22Rv1 (cell line): ENCODE measurements around the gene XRCC4.
"Not testable (repeated sequence)": the region's sequence is repeated elsewhere in the genome, so short reads cannot be mapped to it uniquely, and the experiment has no call there.

ENCODE experiments used
- H3K27ac ChIP-seq: fragments of 450-650 bp; 2 replicates; pipeline ENCODE4 v1.5.1; 2017
- CTCF ChIP-seq: fragments of 450-650 bp; IDR thresholded peaks from 2 replicates; pipeline ENCODE4 v1.5.1; 2017; ENCODE audit warnings: mild to moderate bottlenecking
- ZFX ChIP-seq: fragments of 450-650 bp; IDR thresholded peaks from 2 replicates; pipeline ENCODE4 v1.6.1; 2017; ENCODE audit warnings: antibody characterized with exemption, borderline replicate concordance

Gene XRCC4

GRCh38 chr5:83151821-83152220 lies 74.5 kb downstream of the XRCC4 start:
- TF ChIP-seq CTCF (no peak), ZFX (no peak)

GRCh38 chr5:83152996-83153395 lies 75.6 kb downstream of the XRCC4 start:
- H3K27ac ChIP-seq, result not testable (repeated sequence)

More at GRCh38 chr5:83151821-83152220, 74.5 kb downstream of the XRCC4 start:
- no peak overlapping the region for H3K27ac ChIP-seq

- no peak overlapping the region for H3K27ac ChIP-seq
- TF ChIP-seq ZFX (no peak), CTCF (no peak)
These were observed 78.7 kb downstream of the XRCC4 start for GRCh38 chr5:83156001-83156400.

GRCh38 chr5:83157163-83157562 lies 79.8 kb downstream of the XRCC4 start:
- TF ChIP-seq ZFX (no peak), CTCF (no peak)
- H3K27ac ChIP-seq, result no peak overlapping the region

GRCh38 chr5:83162601-83163000 lies 85.3 kb downstream of the XRCC4 start:
- TF ChIP-seq CTCF (no peak), ZFX (no peak)

GRCh38 chr5:83167538-83167937 lies 90.2 kb downstream of the XRCC4 start:
- TF ChIP-seq CTCF (no peak), ZFX (no peak)
- no peak overlapping the region for H3K27ac ChIP-seq

More at GRCh38 chr5:83162601-83163000, 85.3 kb downstream of the XRCC4 start:
- H3K27ac ChIP-seq, result no peak overlapping the region

- no peak for TF ChIP-seq ZFX
- no peak for TF ChIP-seq CTCF
- no peak overlapping the region for H3K27ac ChIP-seq
These were observed 92.4 kb downstream of the XRCC4 start for GRCh38 chr5:83169571-83170337.

- TF ChIP-seq ZFX (no peak), CTCF (no peak)
- no peak overlapping the region for H3K27ac ChIP-seq
These were observed 94.7 kb downstream of the XRCC4 start for GRCh38 chr5:83172011-83172410.
